Panc1 (cell line): ENCODE data around the gene INVS. TPM values are rescaled to one million over a fixed set of nuclear protein-coding genes. Genes with fewer than 3 reads are reported as not detected.

Experiments
- ATAC-seq: fragments of 200-7000 bp; cut with Tn5 transposase; 2 replicates; pipeline ENCODE4 v1.9.1; 2020; ENCODE audit warnings: mild to moderate bottlenecking, moderate library complexity
- BruUV-seq: library from RNA; stranded (reverse); fragments of 400-500 nt; replicated peaks from 2 replicates; lab custom pipeline; 2021; lab: Mats Ljungman, UMichigan
- CTCF ChIA-PET: fragments of 300-600 bp; sonication (Branson Sonifier 250); formaldehyde crosslinking; loops from one replicate; lab custom pipeline; 2022; ENCODE audit warnings: antibody characterized with exemption; lab: Charles Lee
- POLR2A ChIA-PET: fragments of 300-600 bp; sonication (Branson Sonifier 250); formaldehyde crosslinking; loops from one replicate; lab custom pipeline; 2022; ENCODE audit warnings: antibody characterized with exemption; lab: Charles Lee
- DNase-seq: peaks from one replicate; pipeline ENCODE4 v3.0.0-alpha.2; 2010; ENCODE audit warnings: low read depth, low spot score
- H3K27ac ChIP-seq: 2 replicates; pipeline ENCODE4 v1.5.1; 2011; ENCODE audit warnings: mild to moderate bottlenecking, low read length, inconsistent platforms
- H3K27me3 ChIP-seq: fragments of 200-500 bp; sonication (Bioruptor generic); 2 replicates; pipeline ENCODE4 v1.6.0; 2014; ENCODE audit warnings: low read length, inconsistent platforms; ENCODE audit not compliant: control insufficient read depth, insufficient read depth
- H3K36me3 ChIP-seq: fragments of 200-500 bp; sonication (Bioruptor generic); 2 replicates; pipeline ENCODE4 v1.5.1; 2014; ENCODE audit warnings: inconsistent platforms, mild to moderate bottlenecking, low read length, moderate library complexity; ENCODE audit not compliant: control insufficient read depth, insufficient read depth
- H3K4me1 ChIP-seq: 2 replicates; pipeline ENCODE4 v1.5.1; 2011; ENCODE audit warnings: inconsistent platforms, mild to moderate bottlenecking, low read length, moderate library complexity; ENCODE audit not compliant: control insufficient read depth, insufficient read depth
- H3K4me3 ChIP-seq, 2 experiments: 2 replicates each; pipeline ENCODE4 v1.5.1; 2011 to 2012; ENCODE audit warnings: low read depth in 2 of 2, low read length in 2 of 2, mild to moderate bottlenecking in 2 of 2, inconsistent platforms in 1 of 2, moderate library complexity in 1 of 2
- H3K9me3 ChIP-seq: fragments of 200-500 bp; sonication (Bioruptor generic); 2 replicates; pipeline ENCODE4 v1.5.1; 2014; ENCODE audit warnings: low read depth, mild to moderate bottlenecking, inconsistent platforms, low read length, moderate library complexity; ENCODE audit not compliant: control insufficient read depth, insufficient read depth
- CTCF ChIP-seq: fragments of 450-650 bp; IDR thresholded peaks from 2 replicates; pipeline ENCODE4 v1.5.1; 2017; ENCODE audit warnings: mild to moderate bottlenecking
- POLR2AphosphoS5 ChIP-seq: IDR thresholded peaks from 2 replicates; pipeline ENCODE4 v1.6.1; 2012; ENCODE audit warnings: mild to moderate bottlenecking, low read depth, low read length, moderate library complexity
- REST ChIP-seq, 2 experiments: IDR thresholded peaks; 2 replicates each; pipeline ENCODE4 v1.6.1; 2011 to 2012; ENCODE audit warnings: low read depth in 2 of 2, control low read depth in 1 of 2, low read length in 1 of 2, mild to moderate bottlenecking in 1 of 2, moderate library complexity in 1 of 2; ENCODE audit not compliant: insufficient read depth in 1 of 2
- SIN3A ChIP-seq: IDR thresholded peaks from 2 replicates; pipeline ENCODE4 v1.6.1; 2012; ENCODE audit warnings: low read depth, mild to moderate bottlenecking, low read length, moderate library complexity, borderline replicate concordance; ENCODE audit not compliant: insufficient read depth
- TCF7L2 ChIP-seq: IDR thresholded peaks from 2 replicates; pipeline ENCODE4 v1.6.1; 2011; ENCODE audit warnings: mild to moderate bottlenecking, low read depth, low read length, inconsistent platforms
- in situ Hi-C: cut with HindIII; loops from 2 replicates; pipeline ENCODE4 v1.10.0; 2016; ENCODE audit warnings: low sequenced_read_pairs, low pct_unique_long_range_greater_than_20kb
- intact Hi-C: fragments of 100-400 bp; cut with micrococcal nuclease; formaldehyde crosslinking; loops from one replicate; pipeline ENCODE4 v1.10.0; 2022; ENCODE audit not compliant: unreplicated experiment
- total RNA-seq: library from RNA; stranded (reverse); gene quantifications from one replicate; pipeline ENCODE4 v1.2.1, GENCODE V29; 2021; ENCODE audit not compliant: unreplicated experiment

The INVS gene
- total RNA-seq, 1 experiment from 2014 or later, result 8.2 TPM

- Histone ChIP-seq H3K27me3 (no peaks in the 10 kb centered on the region), H3K4me1 (no peaks in the 10 kb centered on the region), H3K4me3 (no peak overlapping the region), H3K36me3 (no peaks in the 10 kb centered on the region; the same call in 1 of the 2 replicates), H3K27ac (no peak overlapping the region), H3K9me3 (no peaks in the 10 kb centered on the region)
- ChIA-PET POLR2A (no interaction called here), CTCF (no interaction called here)
- ATAC-seq, result no peak
- in situ Hi-C loops, result no loop called here
- intact Hi-C loops, result no loop called here
- no TSS peak for BruUV-seq
- DNase-seq, result no peak
- TF ChIP-seq TCF7L2 (no peak), REST (IDR thresholded peaks at IDR 0.05; ENCODE audit: insufficient read depth in 1 of 2, low read depth in 2 of 2, low read length in 1 of 2) (no peak), CTCF (no peak), SIN3A (no peak), POLR2AphosphoS5 (no peak)
Measured at GRCh38 chr9:100298378-100298777, 199.3 kb downstream of the INVS start.

- in situ Hi-C loops (no loop called here), intact Hi-C loops (no loop called here)
- Histone ChIP-seq H3K36me3 (no peaks in the 10 kb centered on the region; the same call in 1 of the 2 replicates), H3K27me3 (no peaks in the 10 kb centered on the region), H3K4me3 (no peak overlapping the region), H3K4me1 (no peaks in the 10 kb centered on the region), H3K9me3 (no peaks in the 10 kb centered on the region), H3K27ac (no peak overlapping the region)
- TF ChIP-seq POLR2AphosphoS5 (no peak), REST (IDR thresholded peaks at IDR 0.05; ENCODE audit: insufficient read depth in 1 of 2, low read depth in 2 of 2, low read length in 1 of 2) (no peak), TCF7L2 (no peak), CTCF (no peak), SIN3A (no peak)
- ChIA-PET POLR2A (no interaction called here), CTCF (no interaction called here)
- DNase-seq (no peak), ATAC-seq (no peak)
- no TSS peak for BruUV-seq
Measured at GRCh38 chr9:100303747-100304146, 204.7 kb downstream of the INVS start.
